Activated CD4-positive, alpha-beta T cell treated with anti-CD3 and anti-CD28 coated beads for 36 hours (primary cell): Measurements from ENCODE around the gene GRM2. TPM values are rescaled to one million over a fixed set of nuclear protein-coding genes. Genes with fewer than 3 reads are reported as not detected.
A peak's percentile ranks its signal among the peaks of the same experiment; 100 is the strongest.

Experiments used
- ATAC-seq: fragments of 200-7000 bp; cut with Tn5 transposase; one replicate; pipeline ENCODE4 v1.10.0; 2021; ENCODE audit warnings: mild to moderate bottlenecking, moderate library complexity
- CTCF ChIA-PET: fragments of 350-600 bp; sonication (Branson Sonifier 250); formaldehyde crosslinking; loops from one replicate; lab custom pipeline; 2021; ENCODE audit warnings: antibody characterized with exemption; lab: Charles Lee
- POLR2A ChIA-PET: fragments of 350-600 bp; sonication (Branson Sonifier 250); formaldehyde crosslinking; loops from one replicate; lab custom pipeline; 2021; ENCODE audit warnings: antibody characterized with exemption, inconsistent platforms; lab: Charles Lee
- DNase-seq: peaks from one replicate; pipeline ENCODE4 v3.0.0-alpha.2; 2020
- H3K27ac Mint-ChIP-seq: one replicate; pipeline ENCODE4 v1.8.0; 2021; ENCODE audit warnings: mixed read lengths
- H3K27me3 Mint-ChIP-seq: one replicate; pipeline ENCODE4 v1.8.0; 2021; ENCODE audit warnings: mixed read lengths
- H3K36me3 Mint-ChIP-seq: one replicate; pipeline ENCODE4 v1.8.0; 2021; ENCODE audit warnings: low read depth, mixed read lengths
- H3K4me1 Mint-ChIP-seq: one replicate; pipeline ENCODE4 v1.8.0; 2021; ENCODE audit warnings: mixed read lengths
- H3K4me3 Mint-ChIP-seq: one replicate; pipeline ENCODE4 v1.8.0; 2021; ENCODE audit warnings: mild to moderate bottlenecking, moderate library complexity, mixed read lengths
- H3K9me3 Mint-ChIP-seq: one replicate; pipeline ENCODE4 v1.8.0; 2021; ENCODE audit warnings: low read depth, mixed read lengths
- intact Hi-C, 2 experiments: fragments of 100-400 bp; cut with DNase I in 1 of 2; cut with micrococcal nuclease in 1 of 2; formaldehyde crosslinking; loops; one replicate each; pipeline versions ENCODE4 v1.14.2 to v1.15.1; 2022 to 2024; cut with DNase I, micrococcal nuclease
- total RNA-seq, 2 experiments: library from RNA; stranded (reverse); gene quantifications; one replicate each; pipeline ENCODE4 v1.2.3, GENCODE V29; 2021

The GRM2 gene
- total RNA-seq, 2 experiments from 2014 or later: 0.27 to 0.47 TPM

GRCh38 chr3:51679777-51680176 is 27.1 kb upstream of the GRM2 start:
- ATAC-seq (no peak), DNase-seq (no peak)
- intact Hi-C loops: loop anchor here in 1 of 2 experiments (10.0 kb wide), 1 partner anchor 1345 kb away; no protein-coding TSS in a partner anchor
- no peak overlapping the region for H3K4me3 Mint-ChIP-seq
- H3K4me1 Mint-ChIP-seq: peaks cover 87% of the 10 kb centered on the region
- ChIA-PET POLR2A (no interaction called here), CTCF (interaction anchor here (0.7 to 5.1 kb wide), 5 partner anchors 10 to 290 kb away, joined by 3 to 102 read pairs (median 5); partner anchors contain the start of genes DCAF1, RRP9 and TEX264)
- peaks cover 26% of the 10 kb centered on the region for H3K36me3 Mint-ChIP-seq
- H3K27me3 Mint-ChIP-seq: no peaks in the 10 kb centered on the region
- H3K9me3 Mint-ChIP-seq: no peaks in the 10 kb centered on the region
- peak overlapping the region; percentile 76 for H3K27ac Mint-ChIP-seq

GRCh38 chr3:51680196-51680595 is 26.7 kb upstream of the GRM2 start:
- no peaks in the 10 kb centered on the region for H3K9me3 Mint-ChIP-seq
- peak overlapping the region; percentile 48 for H3K27ac Mint-ChIP-seq
- DNase-seq: no peak
- peaks cover 26% of the 10 kb centered on the region for H3K36me3 Mint-ChIP-seq
- intact Hi-C loops: no loop called here
- no peak overlapping the region for H3K4me3 Mint-ChIP-seq
- peaks cover 87% of the 10 kb centered on the region for H3K4me1 Mint-ChIP-seq
- ChIA-PET CTCF (interaction anchor here (0.5 to 5.1 kb wide), 10 partner anchors 7 to 291 kb away, joined by 3 to 102 read pairs (median 4); partner anchors contain the start of genes DCAF1, RRP9 and TEX264), POLR2A (no interaction called here)
- no peak for ATAC-seq
- no peaks in the 10 kb centered on the region for H3K27me3 Mint-ChIP-seq

- Mint-ChIP-seq H3K36me3 (peaks cover 27% of the 10 kb centered on the region), H3K4me1 (peaks cover 87% of the 10 kb centered on the region), H3K4me3 (no peak overlapping the region), H3K27ac (peak overlapping the region; percentile 80), H3K27me3 (no peaks in the 10 kb centered on the region), H3K9me3 (no peaks in the 10 kb centered on the region)
- ChIA-PET POLR2A (interaction anchor here (0.5 kb wide), 1 partner anchor 22 kb away, joined by 4 read pairs; no protein-coding TSS in a partner anchor), CTCF (interaction anchor here (0.5 to 5.1 kb wide), 15 partner anchors 8 to 253 kb away, joined by 3 to 102 read pairs (median 6); partner anchors contain the start of genes DCAF1 and TEX264)
- intact Hi-C loops: no loop called here
- DNase-seq: no peak
- no peak for ATAC-seq
Observed at GRCh38 chr3:51680663-51681230, 26.1 kb upstream of the GRM2 start.

- CTCF ChIA-PET: interaction anchor here (0.7 to 5.1 kb wide), 22 partner anchors 9 to 376 kb away, joined by 3 to 102 read pairs (median 5); partner anchors contain the start of genes DCAF1 and TEX264
- Mint-ChIP-seq H3K27me3 (no peaks in the 10 kb centered on the region), H3K36me3 (peaks cover 24% of the 10 kb centered on the region), H3K4me3 (no peak overlapping the region), H3K27ac (peak overlapping the region; percentile 80), H3K9me3 (no peaks in the 10 kb centered on the region), H3K4me1 (peaks cover 87% of the 10 kb centered on the region)
- POLR2A ChIA-PET: interaction anchor here (0.5 to 1.5 kb wide), 6 partner anchors 8 to 181 kb away, joined by 4 to 10 read pairs (median 5); partner anchors contain the start of gene DCAF1
- DNase-seq: peak; percentile 54
- ATAC-seq: peak; percentile 4
- intact Hi-C loops: no loop called here
Observed at GRCh38 chr3:51681453-51681852, 25.4 kb upstream of the GRM2 start.

GRCh38 chr3:51682079-51682478 is 24.8 kb upstream of the GRM2 start:
- H3K27me3 Mint-ChIP-seq: no peaks in the 10 kb centered on the region

GRCh38 chr3:51682526-51682925 is 24.3 kb upstream of the GRM2 start:
- ChIA-PET POLR2A (interaction anchor here (0.6 to 1.5 kb wide), 4 partner anchors 10 to 620 kb away, joined by 3 to 6 read pairs (median 5); partner anchors contain the start of gene DCAF1), CTCF (interaction anchor here (0.5 to 5.1 kb wide), 24 partner anchors 10 to 475 kb away, joined by 3 to 102 read pairs (median 4); partner anchors contain the start of genes DCAF1 and TEX264)
- Mint-ChIP-seq H3K4me1 (peaks cover 92% of the 10 kb centered on the region), H3K9me3 (no peaks in the 10 kb centered on the region), H3K27ac (peak overlapping the region; percentile 59), H3K4me3 (no peak overlapping the region), H3K27me3 (no peaks in the 10 kb centered on the region), H3K36me3 (peaks cover 30% of the 10 kb centered on the region)
- DNase-seq: no peak
- intact Hi-C loops: loop anchor here (1.0 kb wide), 5 partner anchors 11 to 291 kb away; partner anchors contain the start of genes TEX264 (in 2 of the 2) and RBM15B (in 1 of the 2)
- ATAC-seq: no peak

More at GRCh38 chr3:51682079-51682478, 24.8 kb upstream of the GRM2 start:
- Mint-ChIP-seq H3K27ac (peak overlapping the region; percentile 80), H3K4me1 (peaks cover 92% of the 10 kb centered on the region), H3K9me3 (no peaks in the 10 kb centered on the region), H3K4me3 (no peak overlapping the region), H3K36me3 (peaks cover 28% of the 10 kb centered on the region)
- peak; percentile 83 for DNase-seq
- peak; percentile 86 for ATAC-seq
- POLR2A ChIA-PET: interaction anchor here (0.6 to 1.5 kb wide), 4 partner anchors 10 to 621 kb away, joined by 3 to 6 read pairs (median 5); partner anchors contain the start of gene DCAF1
- CTCF ChIA-PET: interaction anchor here (0.5 to 5.1 kb wide), 30 partner anchors 8 to 476 kb away, joined by 3 to 102 read pairs (median 4); partner anchors contain the start of genes DCAF1 and TEX264
- intact Hi-C loops: loop anchor here (1.0 kb wide), 5 partner anchors 11 to 291 kb away; partner anchors contain the start of genes TEX264 (in 2 of the 2) and RBM15B (in 1 of the 2)

- Mint-ChIP-seq H3K9me3 (no peaks in the 10 kb centered on the region), H3K4me1 (peaks cover 93% of the 10 kb centered on the region), H3K27ac (no peak overlapping the region), H3K36me3 (peaks cover 34% of the 10 kb centered on the region), H3K27me3 (no peaks in the 10 kb centered on the region), H3K4me3 (no peak overlapping the region)
- ChIA-PET POLR2A (interaction anchor here (1.0 kb wide), 1 partner anchor 10 kb away, joined by 4 read pairs; no protein-coding TSS in a partner anchor), CTCF (interaction anchor here (1.4 to 5.1 kb wide), 2 partner anchors 14 to 182 kb away, joined by 4 to 102 read pairs; partner anchors contain the start of gene DCAF1)
- intact Hi-C loops: no loop called here
- DNase-seq: no peak
- ATAC-seq: no peak
Observed at GRCh38 chr3:51683566-51683965, 23.3 kb upstream of the GRM2 start.

- H3K36me3 Mint-ChIP-seq: peaks cover 37% of the 10 kb centered on the region
- intact Hi-C loops: no loop called here
- peaks cover 84% of the 10 kb centered on the region for H3K4me1 Mint-ChIP-seq
- no peak for DNase-seq
- no peaks in the 10 kb centered on the region for H3K9me3 Mint-ChIP-seq
- H3K27me3 Mint-ChIP-seq: no peaks in the 10 kb centered on the region
- peak overlapping the region; percentile 83 for H3K27ac Mint-ChIP-seq
- H3K4me3 Mint-ChIP-seq: no peak overlapping the region
- ChIA-PET POLR2A (interaction anchor here (1.2 kb wide), 2 partner anchors 24 to 146 kb away, joined by 3 to 5 read pairs; no protein-coding TSS in a partner anchor), CTCF (interaction anchor here (0.8 to 1.9 kb wide), 5 partner anchors 11 to 183 kb away, joined by 3 to 8 read pairs (median 4); no protein-coding TSS in a partner anchor)
- no peak for ATAC-seq
Observed at GRCh38 chr3:51684971-51685751, 21.7 kb upstream of the GRM2 start.

GRCh38 chr3:51686056-51686455 is 20.8 kb upstream of the GRM2 start:
- peak overlapping the region; percentile 83 for H3K27ac Mint-ChIP-seq
- CTCF ChIA-PET: interaction anchor here (0.7 to 1.9 kb wide), 5 partner anchors 16 to 288 kb away, joined by 3 to 8 read pairs (median 3); partner anchors contain the start of gene ABHD14B
- H3K9me3 Mint-ChIP-seq: no peaks in the 10 kb centered on the region
- POLR2A ChIA-PET: interaction anchor here (1.0 to 1.2 kb wide), 3 partner anchors 14 to 147 kb away, joined by 3 to 5 read pairs (median 4); no protein-coding TSS in a partner anchor
- peaks cover 37% of the 10 kb centered on the region for H3K36me3 Mint-ChIP-seq
- H3K4me3 Mint-ChIP-seq: peak overlapping the region; percentile 30
- DNase-seq: no peak
- ATAC-seq: no peak
- H3K27me3 Mint-ChIP-seq: no peaks in the 10 kb centered on the region
- intact Hi-C loops: loop anchor here (1.0 to 2.0 kb wide), 2 partner anchors 13 to 187 kb away; no protein-coding TSS in a partner anchor
- H3K4me1 Mint-ChIP-seq: peaks cover 75% of the 10 kb centered on the region

- CTCF ChIA-PET: interaction anchor here (0.6 to 1.9 kb wide), 9 partner anchors 10 to 1053 kb away, joined by 3 to 8 read pairs (median 3); partner anchors contain the start of gene ABHD14B
- H3K27me3 Mint-ChIP-seq: no peaks in the 10 kb centered on the region
- peak; percentile 84 for ATAC-seq
- peaks cover 69% of the 10 kb centered on the region for H3K4me1 Mint-ChIP-seq
- no peaks in the 10 kb centered on the region for H3K9me3 Mint-ChIP-seq
- H3K36me3 Mint-ChIP-seq: peaks cover 33% of the 10 kb centered on the region
- POLR2A ChIA-PET: interaction anchor here (1.0 to 1.2 kb wide), 3 partner anchors 15 to 148 kb away, joined by 3 to 5 read pairs (median 4); no protein-coding TSS in a partner anchor
- intact Hi-C loops: loop anchor here (1.0 to 2.0 kb wide), 2 partner anchors 14 to 187 kb away; no protein-coding TSS in a partner anchor
- peak overlapping the region; percentile 83 for H3K27ac Mint-ChIP-seq
- DNase-seq: peak; percentile 92
- H3K4me3 Mint-ChIP-seq: peak overlapping the region; percentile 30
Observed at GRCh38 chr3:51686512-51687215, 20.2 kb upstream of the GRM2 start.
